ENCODE measurements around the gene DHCR7.
A peak's percentile ranks its signal among the peaks of the same experiment; 100 is the strongest.

DHCR7 gene

DNA sequence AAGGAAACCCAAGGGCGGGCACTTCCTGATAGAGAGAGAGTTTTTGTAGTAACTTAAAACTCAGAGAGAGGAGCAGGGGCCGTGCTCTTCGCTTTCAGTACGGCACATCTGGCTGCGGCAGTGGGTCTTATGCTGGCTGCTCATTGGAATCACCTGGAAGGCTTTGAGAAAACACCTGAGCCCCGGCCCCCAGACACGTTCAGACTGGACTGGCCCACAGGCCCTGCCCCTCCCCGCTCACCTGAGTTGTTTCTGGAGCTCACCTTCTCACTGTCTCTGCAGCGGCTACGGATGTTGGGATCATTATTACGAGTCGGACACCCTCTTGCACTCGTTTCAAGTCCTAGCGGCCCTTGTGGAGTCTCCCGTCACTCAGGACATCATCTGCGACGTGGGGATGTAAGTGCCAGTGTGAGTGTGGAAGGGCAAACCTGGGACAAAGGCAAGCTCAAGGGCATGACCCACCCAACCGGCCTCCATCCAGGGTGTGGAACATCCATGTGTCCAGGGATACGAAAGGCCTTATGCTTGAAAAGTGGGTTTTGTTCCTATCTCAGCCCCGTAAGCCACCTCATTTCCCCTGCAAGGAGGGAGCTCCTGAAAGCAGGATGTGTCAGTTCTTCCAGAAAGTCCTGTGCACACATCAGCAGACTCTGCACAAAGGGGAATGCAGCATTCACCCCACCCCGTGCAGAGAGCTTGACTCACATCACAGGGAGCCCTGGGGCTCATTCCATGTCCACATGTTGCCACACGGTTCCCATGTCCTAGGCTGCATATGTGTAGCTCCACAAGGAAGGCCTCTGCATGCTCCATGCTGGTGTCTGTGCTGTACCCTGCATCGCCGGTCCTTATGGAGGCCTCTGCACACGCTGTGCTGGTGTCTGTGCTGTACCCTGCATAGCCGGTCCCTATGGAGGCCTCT, 10.2 kb upstream of the DHCR7 start:
- DNase-seq = no peak

DNA sequence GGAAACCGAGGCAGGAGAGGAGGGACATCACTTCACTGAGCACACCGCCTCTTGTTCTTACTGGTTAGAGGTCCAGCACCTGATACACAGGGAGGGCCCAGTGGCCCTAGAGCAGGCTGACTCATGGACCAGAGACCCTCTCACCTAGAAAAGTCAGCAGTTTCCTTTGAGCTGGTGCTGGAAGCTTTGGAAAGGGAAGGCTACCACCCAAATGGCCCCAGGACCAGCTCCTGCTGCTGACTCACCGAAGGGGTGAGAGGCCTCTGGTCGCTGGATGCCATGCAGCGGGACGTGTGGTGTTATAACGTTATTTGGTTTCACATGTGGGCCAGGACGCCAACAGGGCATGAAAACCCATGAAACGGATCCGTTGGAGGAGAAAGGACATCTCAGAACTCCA, 8.6 kb upstream of the DHCR7 start:
- DNase-seq = no peak

DNA sequence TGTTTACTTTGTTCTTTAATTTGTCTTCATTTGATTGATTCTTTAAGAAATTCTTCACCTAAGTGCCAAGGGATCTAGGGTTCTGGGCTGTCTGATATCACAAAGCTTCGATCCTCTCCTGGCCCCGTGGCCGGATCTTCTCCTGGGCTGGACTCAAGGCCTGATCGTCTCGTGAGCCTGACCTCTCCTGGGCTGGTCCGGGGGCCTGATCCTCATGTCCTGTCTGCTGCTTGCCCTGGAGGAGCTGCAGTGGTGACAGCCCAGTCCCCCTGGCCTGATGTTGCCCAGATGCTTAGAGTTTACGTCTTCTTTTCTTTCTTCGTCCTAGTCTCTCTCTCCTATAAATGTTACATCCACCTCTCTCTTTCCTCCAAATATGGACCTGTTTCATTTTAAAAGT, 8.1 kb upstream of the DHCR7 start:
- no peak for DNase-seq

DNA sequence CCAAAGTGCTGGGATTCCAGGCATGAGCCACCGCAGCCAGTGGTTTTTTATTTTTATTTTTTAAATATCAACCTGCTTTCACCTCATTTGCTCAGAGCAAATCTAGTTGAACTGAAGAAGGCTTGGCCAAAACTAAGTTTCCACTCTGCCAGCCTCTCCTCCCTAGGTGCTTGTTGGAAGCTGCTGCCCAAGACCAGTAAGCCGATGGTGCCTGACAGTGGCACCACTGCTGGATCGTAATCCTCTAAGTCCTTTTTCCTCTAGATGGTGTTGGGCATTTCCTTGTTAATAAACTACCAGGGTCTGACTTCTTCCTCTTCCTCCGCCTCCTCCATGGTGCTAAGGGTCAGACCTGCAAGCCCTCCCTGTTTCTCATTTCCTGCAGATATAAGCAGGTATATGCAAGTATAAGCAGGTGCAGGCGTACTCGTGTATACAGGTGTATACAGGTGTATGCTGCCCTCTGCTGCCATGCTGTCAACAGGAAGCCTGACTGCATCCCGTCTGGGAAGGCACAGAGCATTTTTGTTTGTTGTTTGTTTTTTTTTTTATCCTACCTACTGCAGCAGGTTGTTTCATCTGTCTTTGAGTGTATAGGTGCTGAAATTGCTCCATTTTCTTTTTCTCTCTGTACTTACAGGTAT, 6.4 kb upstream of the DHCR7 start:
- no peak for DNase-seq

DNA sequence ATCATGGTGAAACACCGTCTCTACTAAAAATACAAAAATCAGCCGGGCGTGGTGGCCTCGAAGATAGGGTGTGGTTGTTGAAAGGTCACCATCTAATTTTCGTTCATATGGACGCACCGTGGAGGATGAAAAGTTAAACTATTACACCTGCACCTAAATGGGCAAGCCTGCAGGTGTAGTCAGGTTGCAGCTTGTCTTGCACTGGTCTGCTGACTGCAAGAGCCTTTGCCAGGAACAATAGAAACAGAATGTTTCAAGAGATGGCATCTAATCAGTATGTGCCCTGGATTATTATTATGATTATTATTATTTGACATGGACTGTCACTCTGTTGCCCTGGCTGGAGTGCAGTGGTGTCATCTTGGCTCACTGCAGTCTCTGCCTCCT, 5.7 kb upstream of the DHCR7 start:
- no peak for DNase-seq

DNA sequence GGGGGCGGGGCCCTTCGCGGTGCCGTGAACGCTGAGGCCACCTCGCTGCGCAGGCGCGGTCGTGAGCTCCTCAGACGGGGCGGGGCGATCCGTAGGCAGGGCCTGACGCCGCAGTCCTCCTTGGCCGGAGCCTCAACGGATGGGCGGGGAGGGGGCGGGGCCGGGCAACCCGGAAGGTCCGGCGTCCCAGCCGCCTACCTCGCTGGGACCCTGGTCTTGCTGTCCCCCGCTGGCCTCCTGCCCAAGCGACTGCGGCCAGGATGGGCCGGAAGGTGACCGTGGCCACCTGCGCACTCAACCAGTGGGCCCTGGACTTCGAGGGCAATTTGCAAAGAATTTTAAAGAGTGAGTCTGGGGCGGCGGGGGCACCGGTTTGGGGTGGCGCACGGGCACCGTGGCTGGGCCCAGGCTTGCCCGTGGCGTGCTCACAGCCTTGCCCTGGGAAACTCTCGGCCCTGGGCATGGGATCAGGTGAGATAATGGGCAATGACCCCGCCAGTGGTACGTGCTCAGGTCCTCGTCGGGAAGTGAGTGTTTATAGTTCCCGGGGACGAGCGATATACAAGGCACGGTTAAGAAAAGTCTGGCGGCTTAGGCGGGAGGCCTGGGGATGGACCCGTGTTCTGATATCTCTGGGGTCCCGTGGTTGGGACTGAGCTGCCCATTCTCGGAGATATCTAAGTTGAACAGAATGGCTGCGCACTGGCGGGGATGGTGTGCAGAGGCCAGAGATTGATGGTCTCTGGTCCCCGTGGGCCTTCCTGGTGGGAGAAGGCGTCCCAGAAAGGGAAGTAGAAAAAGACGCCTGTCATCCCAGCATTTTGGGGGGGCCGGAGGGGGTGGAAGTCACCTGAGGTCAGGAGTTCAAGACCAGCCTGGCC, 5.1 kb upstream of the DHCR7 start, which contains the start of gene NADSYN1:
Gene NADSYN1 (plus strand): TSS at position 167 of the 881 bp plus-strand sequence. CDS start 94 bp downstream, at position 261.
- peak; percentile 32 to 98 (median 93) for DNase-seq

DNA sequence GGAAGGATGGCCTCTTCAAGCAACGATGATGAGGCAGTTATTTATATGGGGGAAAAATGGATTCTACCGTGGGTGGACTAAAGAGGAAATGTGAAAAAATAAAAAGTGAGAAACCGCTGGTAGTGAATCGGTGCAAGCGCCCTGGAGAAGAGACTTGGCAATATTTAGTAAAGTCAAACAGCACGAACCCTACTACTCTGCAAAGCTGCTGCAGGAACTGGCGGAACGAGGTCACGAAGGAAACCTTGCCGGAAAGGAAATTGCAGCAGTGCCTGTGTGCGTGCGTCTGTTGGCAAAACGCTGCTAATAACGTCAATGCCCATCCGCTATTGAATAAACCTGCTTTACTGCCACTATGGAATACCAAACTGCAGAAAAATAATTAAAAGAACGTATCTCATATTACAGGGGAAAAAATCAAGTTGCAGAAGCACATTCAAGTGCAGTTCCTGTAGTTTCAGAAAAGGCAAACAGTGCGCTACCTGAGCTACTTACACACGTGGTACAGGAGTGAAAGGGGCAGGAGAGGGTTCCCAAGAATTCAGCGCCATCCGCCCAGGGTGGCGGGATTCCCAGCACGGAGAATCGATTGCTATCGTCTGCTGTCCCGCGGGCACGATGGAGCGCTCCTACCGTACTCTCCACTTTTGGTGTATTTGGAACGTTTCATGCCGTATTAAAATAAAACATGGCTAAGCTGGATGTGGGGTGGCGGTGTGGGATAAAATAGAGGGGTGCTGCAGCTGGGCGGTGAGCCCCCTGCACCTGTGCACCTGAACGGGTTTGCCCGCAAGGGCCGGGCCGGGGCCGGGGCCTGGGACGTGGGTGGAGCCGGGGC, 4.2 kb upstream of the DHCR7 start:
- peak in 38 of 56 donors; percentile 13 to 68 (median 36) for DNase-seq

DNA sequence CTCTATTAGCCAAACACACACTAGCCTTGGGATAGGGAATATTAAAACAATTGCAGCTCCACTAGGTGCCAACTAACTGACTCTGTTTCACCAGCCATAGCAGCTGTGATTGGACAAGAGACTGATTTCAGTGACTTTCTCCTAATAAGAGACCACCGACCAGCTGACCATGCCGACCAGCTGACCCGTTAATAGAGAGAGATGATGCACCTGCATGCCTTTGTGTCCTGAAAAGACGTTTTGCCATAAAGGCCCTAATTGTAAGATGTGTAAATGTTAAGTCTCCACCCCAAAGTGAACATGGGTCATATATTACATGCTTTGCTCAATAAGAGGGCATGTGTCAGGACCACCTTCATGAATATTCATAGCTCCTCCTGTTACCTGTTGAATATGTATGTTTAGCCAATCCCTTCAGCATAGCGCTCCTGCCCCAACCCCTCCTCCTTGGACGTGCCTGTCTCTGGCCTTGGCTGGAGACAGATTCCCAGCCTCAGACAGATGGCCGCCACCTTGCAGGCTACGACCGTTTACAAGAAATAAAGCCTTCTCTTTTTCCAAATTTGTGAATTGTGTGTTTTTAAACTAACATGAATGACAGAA, 3.5 kb upstream of the DHCR7 start:
- peak in 4 of 56 donors; percentile 11 to 56 (median 22) for DNase-seq

DNA sequence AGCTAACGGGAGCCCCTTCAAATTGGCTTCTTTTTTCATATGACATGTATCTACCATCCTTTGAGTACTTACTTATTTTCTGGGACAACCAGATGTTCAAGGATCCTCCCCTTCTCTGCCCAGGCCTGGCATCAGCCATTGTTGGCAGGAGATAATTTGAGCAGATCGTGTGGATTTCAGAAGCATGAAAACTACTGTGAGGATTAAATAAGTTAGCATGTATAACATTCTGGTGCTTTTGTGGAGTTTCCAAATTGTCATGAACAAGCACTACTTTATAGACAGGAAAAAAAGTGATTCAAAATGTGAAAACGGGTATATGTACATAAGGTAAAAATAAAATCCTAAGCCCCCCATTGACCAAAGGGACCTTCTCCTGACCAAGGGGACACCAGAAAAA, 2.7 kb upstream of the DHCR7 start:
- no peak for DNase-seq

DNA sequence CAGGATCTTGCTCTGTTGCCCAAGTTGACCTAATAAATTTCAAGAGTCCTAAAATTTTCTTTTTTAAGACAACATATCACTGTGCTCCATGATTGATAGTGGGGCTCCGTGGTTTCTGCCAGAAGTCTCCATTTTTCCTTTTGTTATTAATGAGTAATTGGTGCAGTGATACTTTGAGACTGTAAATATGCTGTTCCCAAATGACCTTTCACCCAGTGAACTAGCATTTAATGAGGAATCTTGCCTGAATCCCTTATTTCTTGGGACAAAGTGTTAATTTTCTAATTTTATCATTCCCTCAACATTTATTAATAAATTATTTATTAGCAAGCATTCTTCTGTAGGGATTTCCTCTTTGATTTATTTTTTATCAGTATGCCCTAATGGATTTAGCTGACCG, 2.3 kb upstream of the DHCR7 start:
- DNase-seq = no peak

DNA sequence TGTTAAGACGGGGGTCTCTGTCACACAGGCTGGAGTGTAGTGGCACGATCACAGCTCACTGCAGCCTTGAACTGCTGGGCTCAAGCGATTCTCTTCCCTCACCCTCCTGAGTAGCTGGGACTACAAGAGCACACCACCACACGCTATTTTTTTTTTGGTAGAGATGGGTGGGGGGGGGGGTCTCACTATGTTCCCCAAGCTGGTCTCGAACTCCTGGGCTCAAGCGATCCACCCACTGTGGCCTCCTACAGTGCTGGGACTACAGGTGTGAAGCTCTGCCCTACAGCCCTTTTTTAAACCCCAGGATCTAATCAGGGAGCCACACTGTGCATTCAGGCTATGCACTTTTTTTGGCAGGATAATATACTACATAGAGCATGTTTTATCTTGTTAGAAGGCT, 1.4 kb upstream of the DHCR7 start:
- no peak for DNase-seq

DNA sequence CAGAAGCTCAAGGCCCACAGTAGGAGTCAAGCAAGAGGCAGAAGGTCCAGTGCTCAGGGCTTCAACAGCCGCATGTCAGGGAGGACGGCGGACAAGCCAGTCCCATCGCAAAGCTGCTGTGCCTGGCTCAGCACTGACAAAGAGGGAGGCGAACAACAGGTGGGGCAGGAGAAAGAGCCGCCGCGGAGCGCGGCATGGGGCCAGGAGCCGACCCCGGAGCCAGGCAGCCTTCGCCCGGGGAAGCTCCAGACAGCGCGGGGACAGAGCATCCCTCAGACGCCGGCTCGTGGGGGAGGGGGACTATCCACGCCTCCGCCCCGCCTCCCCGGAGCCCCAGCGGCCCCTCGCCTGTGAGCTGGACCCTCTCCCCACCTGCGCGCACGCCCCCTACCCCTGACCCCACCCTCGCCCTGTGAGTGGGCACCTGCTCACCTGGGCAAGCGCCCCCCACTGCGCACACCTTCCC, 369 bp downstream of the DHCR7 start:
- DNase-seq = peak in 13 of 56 donors; percentile 30 to 69 (median 57)

DNA sequence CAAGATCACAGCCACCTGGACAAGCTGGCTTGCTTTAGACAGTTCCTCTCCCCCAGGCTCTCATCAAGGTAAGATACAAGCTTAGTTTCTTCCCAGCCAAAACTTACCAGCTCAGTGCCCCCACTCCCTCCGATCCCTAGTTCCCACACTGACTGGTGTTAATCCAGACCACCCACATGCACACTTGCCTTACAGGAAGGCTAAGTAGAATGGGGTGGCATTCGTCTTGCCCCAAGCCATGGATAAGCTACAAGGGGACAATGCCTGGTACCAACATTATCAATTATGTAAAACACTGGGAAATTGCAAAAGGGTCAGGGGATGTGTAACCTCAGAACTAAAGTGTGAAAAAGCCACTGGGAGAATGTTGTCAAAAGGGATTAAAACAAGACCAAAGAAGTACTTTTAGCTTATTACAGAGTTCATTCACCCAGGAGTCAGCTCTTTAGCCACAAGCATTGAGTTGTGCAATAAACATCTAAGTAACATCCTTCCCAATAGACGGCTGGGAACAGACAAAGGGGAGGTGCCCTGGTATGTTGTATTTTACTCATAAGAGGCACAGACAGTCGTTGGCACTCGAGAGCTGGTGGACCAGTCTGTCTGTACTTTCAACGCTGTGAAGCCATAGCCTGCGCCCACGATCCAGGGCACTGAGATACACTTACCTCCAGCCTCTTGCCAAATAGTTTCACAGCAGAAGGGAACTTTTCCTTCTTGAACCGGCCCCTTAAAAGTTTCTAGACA, 1.1 kb downstream of the DHCR7 start:
- DNase-seq = no peak

DNA sequence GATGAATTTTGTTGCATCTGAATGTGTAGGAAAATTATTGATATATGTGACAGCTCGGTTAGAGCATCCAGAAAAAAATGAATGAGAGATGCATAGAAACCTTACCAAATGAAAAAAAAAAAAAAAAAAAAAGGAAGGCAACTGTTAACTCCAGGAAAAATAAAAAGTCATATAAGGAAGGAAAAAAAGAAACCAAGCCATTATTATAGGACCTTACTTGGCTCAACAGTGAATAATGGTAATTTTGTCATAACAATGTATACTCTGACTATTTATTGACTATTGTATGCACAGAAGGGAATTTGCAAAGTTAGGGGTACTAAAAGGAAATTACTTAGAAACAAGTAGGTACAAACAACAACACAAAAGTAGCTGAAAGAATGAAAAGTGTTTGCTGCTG, 2.0 kb downstream of the DHCR7 start:
- DNase-seq = no peak

DNA sequence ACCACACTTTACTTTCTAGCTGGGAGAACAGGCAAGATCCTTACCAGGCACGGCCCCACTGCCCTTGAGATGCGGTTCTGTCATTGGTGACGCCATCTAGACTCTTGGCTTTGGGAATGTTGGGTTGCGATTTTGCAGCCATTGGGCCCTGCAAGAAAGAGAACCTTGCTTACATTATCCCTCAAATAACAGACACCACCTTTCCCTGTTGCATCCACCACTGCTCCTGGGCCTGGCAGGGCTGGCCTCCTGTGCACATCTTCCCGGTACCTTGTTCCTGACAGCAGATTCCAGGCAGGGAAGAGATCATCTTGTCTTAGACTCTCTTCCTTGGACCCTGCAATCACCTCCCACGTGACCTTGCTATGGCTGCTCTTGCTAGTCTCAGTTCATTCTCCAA, 3.4 kb downstream of the DHCR7 start:
- no peak for DNase-seq

DNA sequence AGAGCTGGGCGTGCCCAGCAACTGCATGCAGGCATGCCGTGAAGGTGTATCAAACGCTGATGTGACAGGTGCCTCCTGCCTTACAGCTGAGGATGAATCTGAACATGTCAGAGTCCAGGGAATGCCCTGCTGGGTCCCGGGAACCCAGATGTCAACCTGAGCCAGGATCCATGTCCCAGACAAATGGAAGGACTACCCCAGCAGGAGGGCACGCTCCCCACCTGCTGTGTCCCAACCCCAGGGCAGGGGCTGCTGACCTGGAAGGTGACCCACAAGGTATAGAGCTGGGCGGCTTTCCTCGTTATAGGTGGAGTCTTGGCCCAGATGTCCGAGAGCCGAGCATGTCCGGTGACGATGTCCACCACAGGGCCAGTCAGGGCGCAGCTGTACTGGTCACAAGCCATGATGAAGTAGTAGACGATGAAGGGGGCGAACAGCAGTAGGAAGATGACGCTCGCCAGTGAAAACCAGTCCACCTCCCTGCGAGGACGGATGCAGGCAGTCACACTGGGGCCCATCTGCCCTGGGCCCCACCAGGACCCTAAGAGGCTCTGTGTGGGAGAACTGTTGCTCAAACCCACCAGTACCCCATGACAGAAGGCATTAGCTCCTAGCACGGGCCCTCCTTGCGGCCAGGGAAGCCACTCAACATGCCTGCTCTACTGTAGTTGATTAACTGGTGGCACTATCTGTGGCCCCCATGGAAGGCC, 4.3 kb downstream of the DHCR7 start:
- no peak for DNase-seq

DNA sequence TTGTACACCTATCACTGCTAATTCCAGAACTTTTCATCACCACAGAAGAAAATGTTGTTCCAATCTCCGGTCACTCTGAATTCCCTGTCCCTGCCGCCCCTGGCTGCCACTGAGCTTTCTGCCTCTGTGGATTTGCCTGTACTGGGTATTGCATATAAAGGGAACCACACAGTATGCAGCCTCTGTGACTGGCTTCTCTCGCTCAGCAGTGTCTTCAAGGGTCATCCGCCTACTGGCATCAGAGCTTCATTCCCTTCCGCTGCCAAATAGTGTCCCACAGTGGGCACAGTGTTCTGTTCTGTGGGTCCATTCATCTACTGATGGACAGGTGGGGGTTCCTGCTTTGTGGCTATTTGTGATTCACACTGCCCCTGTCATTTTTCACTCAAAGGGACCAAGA, 5.3 kb downstream of the DHCR7 start:
- DNase-seq = peak in 5 of 56 donors; percentile 15 to 42 (median 22)

DNA sequence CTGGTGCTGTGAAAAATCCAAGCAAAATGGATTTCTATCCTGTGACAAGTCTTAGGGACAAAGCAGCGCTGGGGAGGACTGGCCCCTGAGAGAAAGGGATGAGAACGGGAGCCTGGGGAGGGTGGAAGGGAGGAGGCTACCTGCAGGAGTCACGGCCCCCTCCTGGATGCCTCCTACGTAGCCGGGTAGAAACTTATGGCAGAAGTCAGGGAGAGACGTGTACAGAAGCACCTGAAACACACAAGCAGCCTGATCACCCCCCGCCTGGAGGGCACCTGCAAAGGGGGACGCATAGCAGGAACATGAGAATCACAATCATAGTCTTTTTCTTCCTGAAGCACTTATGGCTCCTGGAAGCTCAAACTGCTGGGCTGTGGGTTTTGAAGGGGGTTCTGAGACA, 6.1 kb downstream of the DHCR7 start:
- DNase-seq = no peak

DNA sequence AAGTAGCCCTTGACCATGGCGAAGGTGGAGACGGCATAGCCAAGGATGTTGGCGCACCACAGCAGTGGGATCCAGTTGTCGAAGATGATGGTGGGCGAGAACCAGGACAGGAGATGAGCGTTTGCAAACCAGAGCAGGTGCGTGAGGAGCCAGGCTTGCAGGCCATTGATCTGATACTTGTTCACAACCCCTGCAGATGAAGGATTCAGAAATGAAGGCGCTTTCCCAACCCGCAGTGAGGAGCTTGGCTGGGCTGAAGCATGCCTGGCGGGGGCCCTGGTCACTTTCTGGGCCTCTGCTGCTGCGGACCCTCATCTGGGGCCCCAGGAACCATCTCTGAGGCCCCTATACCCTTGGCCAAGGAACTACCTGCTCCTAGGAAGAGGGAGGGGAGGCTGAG, 6.9 kb downstream of the DHCR7 start:
- no peak for DNase-seq
